Ovary (tissue), 9 donors: ENCODE measurements around the gene OR10A3. TPM values are rescaled to one million over a fixed set of nuclear protein-coding genes. Genes with fewer than 3 reads are reported as not detected.

ENCODE experiments used
- DNase-seq, 5 donors: peaks; one replicate each; pipeline ENCODE4 v3.0.0-alpha.2; 2019 to 2020
- H3K27ac ChIP-seq, 2 donors: fragments of 200-600 bp; one replicate each; pipeline versions ENCODE4 v1.5.1 to v1.8.0; 2019 to 2022
- H3K27me3 ChIP-seq: fragments of 200-600 bp; one replicate; pipeline ENCODE4 v1.8.0; 2022
- H3K36me3 ChIP-seq: fragments of 200-600 bp; sonication (generic); one replicate; pipeline ENCODE4 v1.5.1; 2019
- H3K4me1 ChIP-seq: one replicate; pipeline ENCODE4 v1.8.1; 2013; ENCODE audit warnings: mild to moderate bottlenecking, moderate library complexity; ENCODE audit not compliant: insufficient read depth
- H3K4me3 ChIP-seq: fragments of 200-600 bp; sonication (generic); one replicate; pipeline ENCODE4 v1.5.1; 2017
- H3K9me3 ChIP-seq, 2 donors: fragments of 200-600 bp in 1 of 2; sonication (generic) in 1 of 2; one replicate each; pipeline versions ENCODE4 v1.5.1 to v1.8.1; 2013 to 2019; ENCODE audit warnings: mild to moderate bottlenecking in 1 of 2, moderate library complexity in 1 of 2
- EP300 ChIP-seq: sonication (generic); formaldehyde crosslinking; IDR thresholded peaks from one replicate; pipeline ENCODE4 v1.6.1; 2017; ENCODE audit warnings: antibody characterized with exemption
- POLR2A ChIP-seq: fragments of 450-650 bp; IDR thresholded peaks from one replicate; pipeline ENCODE4 v1.6.1; 2017; ENCODE audit warnings: antibody characterized with exemption, mild to moderate bottlenecking, moderate library complexity
- WGBS, 3 donors: extraction: QIAGEN DNeasy Blood & Tissue Kit in 1 of 3; methylation state at CpG; one replicate each; pipeline versions ENCODE4 v1.1.5 to v1.1.7; 2013 to 2017; 5-methylcytosine and 5-hydroxymethylcytosine counted together
- intact Hi-C, 4 donors: fragments of 100-400 bp; cut with DNase I; formaldehyde crosslinking; loops; one replicate each; pipeline versions ENCODE4 v1.11.0 to v1.15.1; 2022 to 2023
- polyA plus RNA-seq, 2 donors: library from polyadenylated mRNA; stranded (reverse); fragments of 200-250 nt in 1 of 2; fragments of 350-450 nt in 1 of 2; fragmentation: Illumina TruSeq in 1 of 2; extraction: RNeasy Lipid Tissue Mini Kit (QIAGEN cat#74804) in 1 of 2; gene quantifications; one replicate each; pipeline ENCODE4 v1.2.3, GENCODE V29; 2013 to 2014
- total RNA-seq, 7 donors: library from RNA; depleted of rRNA in 2 of 7; stranded (reverse); fragments of >200 nt in 2 of 7; fragmentation: NEBNext Ultra II Directional in 3 of 7; extraction: Animal tissue kit (Norgen Biotek cat#: 25700) in 3 of 7; gene quantifications; one replicate each; pipeline versions ENCODE4 v1.1.0 to v1.2.4, GENCODE V29; 2016 to 2023
- TF ChIP-seq, protein P1 (sequence below), 3 donors: fragments of 450-650 bp in 2 of 3; fragments of 200-600 bp in 1 of 3; IDR thresholded peaks; one replicate each; pipeline versions ENCODE4 v1.5.1 to v1.8.0; 2016 to 2022; ENCODE audit warnings: antibody characterized with exemption in 3 of 3, mild to moderate bottlenecking in 1 of 3
- donor health status: DM: no; HTN: no; CAD: no; lungs with moderate emphysema.
- donor health status: DM: no; HTN: no; CAD: no.
- donor health status: Bipolar disorder and iron deficiency.
- donor health status: DM: yes; HTN: yes; CAD: no.
- donor health status: DM: no; HTN: no; CAD: no.
- donor health status: DM: yes; HTN: yes; CAD: no.

The OR10A3 gene
- total and polyA plus RNA-seq, 9 donors: not detected

DNA sequence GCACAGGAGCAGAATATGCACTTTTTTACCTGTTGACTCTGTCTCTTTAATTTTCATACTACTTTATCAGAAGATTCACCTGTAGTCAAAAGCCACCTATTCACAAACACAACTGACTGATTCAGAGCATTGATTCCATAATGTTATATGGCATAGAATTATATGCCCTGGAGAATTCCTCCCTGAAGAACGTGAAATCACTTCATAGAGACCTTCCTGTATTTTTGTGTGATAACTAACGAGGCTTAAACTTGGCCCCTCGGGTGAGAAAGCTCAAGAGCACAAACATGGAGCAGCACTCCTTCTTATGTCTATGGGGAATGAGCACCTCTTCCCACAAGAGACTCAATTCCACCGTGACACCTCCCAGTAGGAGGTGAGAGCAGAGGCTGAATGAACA, 10.3 kb downstream of the OR10A3 start, which contains the start of gene OR10A6:
Gene OR10A6, minus strand, starts transcription at position 101 of the 400 bp plus-strand sequence. CDS start 2,606 bp downstream, outside the sequence.
- TF ChIP-seq, protein P1, sequence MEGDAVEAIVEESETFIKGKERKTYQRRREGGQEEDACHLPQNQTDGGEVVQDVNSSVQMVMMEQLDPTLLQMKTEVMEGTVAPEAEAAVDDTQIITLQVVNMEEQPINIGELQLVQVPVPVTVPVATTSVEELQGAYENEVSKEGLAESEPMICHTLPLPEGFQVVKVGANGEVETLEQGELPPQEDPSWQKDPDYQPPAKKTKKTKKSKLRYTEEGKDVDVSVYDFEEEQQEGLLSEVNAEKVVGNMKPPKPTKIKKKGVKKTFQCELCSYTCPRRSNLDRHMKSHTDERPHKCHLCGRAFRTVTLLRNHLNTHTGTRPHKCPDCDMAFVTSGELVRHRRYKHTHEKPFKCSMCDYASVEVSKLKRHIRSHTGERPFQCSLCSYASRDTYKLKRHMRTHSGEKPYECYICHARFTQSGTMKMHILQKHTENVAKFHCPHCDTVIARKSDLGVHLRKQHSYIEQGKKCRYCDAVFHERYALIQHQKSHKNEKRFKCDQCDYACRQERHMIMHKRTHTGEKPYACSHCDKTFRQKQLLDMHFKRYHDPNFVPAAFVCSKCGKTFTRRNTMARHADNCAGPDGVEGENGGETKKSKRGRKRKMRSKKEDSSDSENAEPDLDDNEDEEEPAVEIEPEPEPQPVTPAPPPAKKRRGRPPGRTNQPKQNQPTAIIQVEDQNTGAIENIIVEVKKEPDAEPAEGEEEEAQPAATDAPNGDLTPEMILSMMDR (IDR thresholded peaks at IDR 0.05): no peak
- TF ChIP-seq EP300 (no peak), POLR2A (no peak)
- 54 to 79% (median 65%) methylated on average over 4 of the region's 4 CpGs for WGBS, 3 donors
- H3K27ac ChIP-seq: no peak within 1 kb of the TSS

GRCh38 chr11:7927635-7928034, 13.9 kb downstream of the OR10A3 start:
- Histone ChIP-seq H3K27me3 (no peaks in the 10 kb centered on the region), H3K27ac (no peak overlapping the region), H3K4me3 (no peak overlapping the region), H3K9me3 (no peaks in the 10 kb centered on the region), H3K4me1 (no peaks in the 10 kb centered on the region), H3K36me3 (no peaks in the 10 kb centered on the region)
- DNase-seq: no peak
- 83 to 87% (median 86%) methylated on average over 6 of the region's 6 CpGs for WGBS, 3 donors
- TF ChIP-seq, protein P1 (IDR thresholded peaks at IDR 0.05): no peak
- TF ChIP-seq EP300: no peak
- no peak for TF ChIP-seq POLR2A
- intact Hi-C loops: no loop called here

More for the DNA sequence above, 10.3 kb downstream of the OR10A3 start, which contains the start of gene OR10A6:
- no peak within 1 kb of the TSS for H3K4me3 ChIP-seq
- H3K9me3 ChIP-seq: no peaks in the 10 kb centered on the region
- H3K4me1 ChIP-seq: no peaks in the 10 kb centered on the region
- intact Hi-C loops: no loop called here
- no peaks in the 10 kb centered on the region for H3K36me3 ChIP-seq
- no peaks in the 10 kb centered on the region for H3K27me3 ChIP-seq
- no peak for DNase-seq

GRCh38 chr11:7924536-7924935, 17.0 kb downstream of the OR10A3 start:
- WGBS, 3 donors: 77 to 80% (median 77%) methylated on average over 2 of the region's 2 CpGs
- H3K27ac ChIP-seq: no peak overlapping the region
- no peaks in the 10 kb centered on the region for H3K36me3 ChIP-seq
- intact Hi-C loops: no loop called here
- H3K4me1 ChIP-seq: no peaks in the 10 kb centered on the region
- no peaks in the 10 kb centered on the region for H3K9me3 ChIP-seq
- DNase-seq: no peak
- H3K27me3 ChIP-seq: no peaks in the 10 kb centered on the region
- no peak for TF ChIP-seq EP300
- no peak for TF ChIP-seq POLR2A
- TF ChIP-seq, protein P1 (IDR thresholded peaks at IDR 0.05): no peak
- H3K4me3 ChIP-seq: no peak overlapping the region

- TF ChIP-seq EP300: no peak
- no peak for TF ChIP-seq POLR2A
- TF ChIP-seq, protein P1 (IDR thresholded peaks at IDR 0.05): no peak
- 71 to 82% (median 80%) methylated on average over 2 of the region's 2 CpGs for WGBS, 3 donors
- no peaks in the 10 kb centered on the region for H3K9me3 ChIP-seq
- intact Hi-C loops: no loop called here
- H3K36me3 ChIP-seq: no peaks in the 10 kb centered on the region
- no peak overlapping the region for H3K4me3 ChIP-seq
- no peaks in the 10 kb centered on the region for H3K27me3 ChIP-seq
- no peak for DNase-seq
- H3K4me1 ChIP-seq: no peaks in the 10 kb centered on the region
- H3K27ac ChIP-seq: no peak overlapping the region
Observed at GRCh38 chr11:7918141-7918540, 23.4 kb downstream of the OR10A3 start.
